ENCODE measurements around the gene RAD51B. TPM values are rescaled to one million over a fixed set of nuclear protein-coding genes. Genes with fewer than 3 reads are reported as not detected.

The RAD51B gene
- total RNA-seq, 1 experiment from 2014 or later = 7.2 TPM

DNA sequence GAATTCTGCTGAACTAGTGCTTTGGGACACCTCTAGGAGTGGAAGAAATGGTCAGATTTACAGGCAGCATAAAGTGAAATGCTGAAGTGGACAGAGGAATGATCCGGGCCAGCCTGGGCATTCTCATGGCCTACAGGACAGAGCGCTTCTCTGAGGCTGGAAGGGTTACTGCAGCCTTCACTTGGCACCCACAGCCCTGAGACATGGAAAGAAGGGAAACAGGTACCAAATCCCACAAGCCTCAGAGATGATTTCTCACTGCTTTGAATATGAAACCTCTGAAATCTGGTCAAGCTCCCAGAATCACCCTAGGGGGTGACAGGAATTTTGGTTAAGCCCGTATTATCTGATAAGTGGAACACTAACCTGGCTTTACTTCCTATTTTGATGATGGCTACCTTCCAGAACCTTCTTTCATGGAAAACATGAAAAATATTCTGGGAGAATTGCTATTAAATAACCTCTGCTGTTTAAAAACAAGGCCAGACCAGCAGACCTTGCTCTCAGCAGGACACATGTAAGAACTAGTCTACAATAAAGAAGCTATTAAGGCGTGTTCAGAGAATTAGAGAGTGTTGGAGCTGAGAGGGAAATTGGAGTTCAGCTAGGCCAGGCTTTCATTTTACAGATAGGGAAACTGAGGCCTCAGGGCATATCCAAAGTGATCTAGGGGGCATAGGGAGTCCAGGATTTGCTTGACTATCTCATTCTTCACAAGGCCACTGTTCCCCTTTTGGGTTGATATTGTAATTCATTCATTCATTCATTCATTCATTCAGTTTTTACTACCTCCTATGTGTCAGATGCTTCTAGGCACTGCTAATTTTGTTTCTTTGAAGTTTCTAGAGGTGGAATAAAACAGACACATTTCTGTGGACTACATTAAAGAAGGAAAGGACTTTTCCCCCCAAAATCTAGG, 691.8 kb downstream of the RAD51B start:
- H3K36me3 ChIP-seq = no peaks in the 10 kb centered on the region
- H3K4me3 ChIP-seq = no peak overlapping the region
- DNase-seq = no peak
- no peaks in the 10 kb centered on the region for H3K9me3 ChIP-seq
- no peaks in the 10 kb centered on the region for H3K27me3 ChIP-seq

DNA sequence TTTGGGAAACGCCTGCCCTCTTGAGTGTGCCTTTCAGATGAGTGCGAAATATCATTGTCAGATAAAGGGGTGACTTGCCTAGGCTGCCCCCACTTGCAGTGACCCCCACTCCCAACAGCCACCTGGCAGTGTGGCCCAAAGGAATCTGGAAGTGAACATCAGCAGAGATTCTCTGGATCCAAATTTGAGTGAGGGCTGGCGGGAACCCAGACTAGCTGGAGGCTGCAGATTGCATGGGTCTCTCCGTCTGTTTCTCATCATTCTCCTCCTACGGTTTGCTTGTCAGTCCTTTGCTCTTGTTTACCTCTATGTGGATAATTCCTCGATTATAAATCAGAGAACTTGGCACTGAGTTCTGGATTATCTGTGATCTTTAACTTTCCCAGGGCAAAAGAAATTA, 692.5 kb downstream of the RAD51B start:
- DNase-seq = no peak
- Histone ChIP-seq H3K9me3 (no peaks in the 10 kb centered on the region), H3K27me3 (no peaks in the 10 kb centered on the region), H3K4me3 (no peak overlapping the region), H3K36me3 (no peaks in the 10 kb centered on the region)

- Histone ChIP-seq H3K27me3 (no peaks in the 10 kb centered on the region), H3K36me3 (no peaks in the 10 kb centered on the region), H3K9me3 (no peaks in the 10 kb centered on the region), H3K4me3 (no peak overlapping the region)
- no peak for DNase-seq
Observed at GRCh38 chr14:68513137-68513536, 693.6 kb downstream of the RAD51B start.

DNA sequence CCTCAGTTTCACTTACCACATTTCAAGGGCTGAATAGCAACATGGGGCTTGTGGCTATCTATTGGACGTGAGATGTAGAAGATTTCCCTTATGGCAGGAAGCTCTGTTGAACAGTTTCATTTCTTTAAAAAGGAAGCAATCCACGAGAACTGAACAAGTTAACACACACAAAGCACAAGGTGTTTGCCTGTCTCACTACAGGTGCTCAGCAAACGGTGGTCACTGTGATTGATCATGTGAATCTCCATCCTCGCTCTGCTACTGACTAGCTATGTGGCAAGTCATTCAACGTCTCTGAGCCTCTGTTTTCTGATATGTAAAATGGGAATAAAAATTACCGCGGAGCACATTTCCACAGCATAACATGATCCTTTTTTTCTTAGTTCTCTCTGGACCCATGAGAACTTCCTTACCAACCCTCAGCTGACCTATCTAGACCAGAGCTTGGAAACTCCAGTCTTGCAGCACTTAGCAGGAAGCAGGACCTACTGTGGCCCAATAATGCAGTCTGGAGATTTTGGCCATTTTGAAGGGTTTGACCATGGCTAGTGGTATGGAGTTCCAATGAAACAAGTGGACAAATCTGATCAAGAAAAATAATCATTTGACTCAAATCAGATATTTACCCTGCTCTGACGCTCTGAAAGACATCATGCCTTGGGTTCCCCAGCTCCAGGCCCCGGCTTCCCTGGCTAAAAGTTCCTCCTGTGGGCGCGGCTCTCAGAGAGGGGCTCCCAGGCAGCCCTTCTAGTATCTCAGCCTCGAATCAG, 694.4 kb downstream of the RAD51B start:
- H3K36me3 ChIP-seq = no peaks in the 10 kb centered on the region
- H3K27me3 ChIP-seq = no peaks in the 10 kb centered on the region
- no peak for DNase-seq
- H3K9me3 ChIP-seq = no peaks in the 10 kb centered on the region
- H3K4me3 ChIP-seq = no peak overlapping the region

GRCh38 chr14:68514608-68515194, 695.1 kb downstream of the RAD51B start:
- Histone ChIP-seq H3K36me3 (no peaks in the 10 kb centered on the region), H3K27me3 (no peaks in the 10 kb centered on the region), H3K4me3 (no peak overlapping the region), H3K9me3 (no peaks in the 10 kb centered on the region)
- DNase-seq = no peak

DNA sequence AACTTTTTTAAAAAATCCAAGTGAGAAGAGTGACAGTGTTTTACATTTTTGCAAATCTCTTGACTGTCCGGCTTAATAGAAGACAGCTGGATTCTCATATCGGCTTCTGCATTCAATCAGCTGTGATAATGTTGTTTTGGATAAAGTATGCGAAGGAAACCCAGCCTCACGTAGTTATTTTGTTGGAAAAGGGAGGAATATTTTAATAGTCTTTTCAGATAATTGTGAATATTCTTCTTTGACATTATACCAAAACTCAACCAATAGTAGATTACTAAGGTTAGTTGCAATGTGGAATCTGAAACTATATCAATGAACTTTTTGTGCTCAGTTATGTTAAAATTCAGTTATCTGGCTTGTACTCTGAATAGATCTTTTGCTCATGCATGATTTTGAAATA, 696.8 kb downstream of the RAD51B start:
- DNase-seq = no peak
- H3K36me3 ChIP-seq = no peaks in the 10 kb centered on the region
- no peaks in the 10 kb centered on the region for H3K9me3 ChIP-seq
- H3K4me3 ChIP-seq = no peak overlapping the region
- no peaks in the 10 kb centered on the region for H3K27me3 ChIP-seq

- DNase-seq = no peak
- Histone ChIP-seq H3K36me3 (no peaks in the 10 kb centered on the region), H3K9me3 (no peaks in the 10 kb centered on the region), H3K27me3 (no peaks in the 10 kb centered on the region), H3K4me3 (no peak overlapping the region)
Observed at GRCh38 chr14:68518166-68518565, 698.6 kb downstream of the RAD51B start.

DNA sequence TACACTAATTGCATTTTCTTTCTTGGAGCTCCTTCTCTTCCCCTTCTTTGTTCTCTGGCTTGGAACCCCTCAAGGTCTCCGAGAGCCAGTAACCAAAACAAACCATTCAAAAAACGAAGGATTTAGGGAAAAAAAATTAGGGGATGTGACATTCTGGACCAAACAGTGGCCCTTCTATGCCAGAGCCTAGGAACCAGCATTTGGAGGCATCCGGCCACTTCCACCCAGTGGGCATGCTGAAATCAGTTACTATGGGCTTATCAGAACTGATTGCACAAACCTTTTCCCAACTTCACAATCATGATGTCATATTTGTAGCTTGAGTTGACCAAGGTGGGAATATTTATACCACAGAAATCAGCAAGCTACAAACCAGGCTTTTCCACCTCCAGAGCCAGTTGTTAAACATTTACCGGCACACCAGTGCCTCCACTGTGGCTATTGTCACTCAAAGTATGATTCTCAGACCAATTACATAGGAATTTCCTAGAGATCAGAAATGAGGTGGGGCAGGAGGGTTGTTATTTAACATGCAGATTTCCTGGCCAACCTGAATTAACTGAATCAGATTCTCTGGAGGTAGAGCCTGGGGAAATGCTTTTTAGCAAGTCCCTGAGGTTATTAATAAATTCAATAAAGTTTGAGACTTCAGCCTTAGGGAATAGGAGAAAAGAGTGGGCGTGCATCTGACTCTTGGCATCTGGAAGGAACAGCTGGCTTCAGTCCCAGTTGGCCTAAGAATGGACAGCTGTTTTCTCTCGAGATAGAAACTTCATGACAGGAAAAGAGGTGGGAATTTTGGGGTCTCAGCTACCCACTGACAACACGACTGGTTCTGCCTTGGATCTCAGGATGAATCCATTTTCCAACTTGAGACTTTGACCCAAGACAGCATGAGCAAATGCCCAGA, 699.4 kb downstream of the RAD51B start:
- Histone ChIP-seq H3K4me3 (no peak overlapping the region), H3K36me3 (no peaks in the 10 kb centered on the region), H3K27me3 (no peaks in the 10 kb centered on the region), H3K9me3 (no peaks in the 10 kb centered on the region)
- DNase-seq = no peak

DNA sequence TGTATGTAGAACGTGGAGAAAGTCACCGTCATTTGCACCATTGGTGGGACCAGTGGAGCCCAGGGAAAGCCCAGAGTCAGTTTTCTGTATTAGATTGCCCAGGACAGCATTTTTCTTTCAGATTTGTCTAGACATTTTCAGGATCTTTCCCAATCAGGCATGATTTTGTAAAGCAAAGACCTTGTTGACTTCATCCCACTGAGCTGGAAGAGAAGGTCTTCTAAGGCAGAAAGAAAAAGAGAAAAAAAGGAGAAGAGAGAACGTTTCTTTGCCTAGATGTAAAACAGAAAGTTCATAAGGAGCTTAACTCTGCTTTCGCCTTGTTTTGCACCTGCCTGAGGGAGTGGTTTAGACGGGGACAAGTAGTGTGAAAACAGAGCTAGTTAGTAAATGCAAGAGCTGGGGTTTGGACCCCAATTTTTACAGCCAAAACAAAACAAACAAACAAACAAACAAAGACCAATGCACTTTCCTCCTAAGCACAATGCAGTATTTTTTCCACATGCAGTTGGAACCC, 700.1 kb downstream of the RAD51B start:
- Histone ChIP-seq H3K36me3 (no peaks in the 10 kb centered on the region), H3K4me3 (no peak overlapping the region), H3K9me3 (no peaks in the 10 kb centered on the region), H3K27me3 (no peaks in the 10 kb centered on the region)
- no peak for DNase-seq

- H3K36me3 ChIP-seq = no peaks in the 10 kb centered on the region
- DNase-seq = no peak
- no peaks in the 10 kb centered on the region for H3K27me3 ChIP-seq
- H3K4me3 ChIP-seq = no peak overlapping the region
- H3K9me3 ChIP-seq = no peaks in the 10 kb centered on the region
Observed at GRCh38 chr14:68520637-68521556, 701.3 kb downstream of the RAD51B start.

DNA sequence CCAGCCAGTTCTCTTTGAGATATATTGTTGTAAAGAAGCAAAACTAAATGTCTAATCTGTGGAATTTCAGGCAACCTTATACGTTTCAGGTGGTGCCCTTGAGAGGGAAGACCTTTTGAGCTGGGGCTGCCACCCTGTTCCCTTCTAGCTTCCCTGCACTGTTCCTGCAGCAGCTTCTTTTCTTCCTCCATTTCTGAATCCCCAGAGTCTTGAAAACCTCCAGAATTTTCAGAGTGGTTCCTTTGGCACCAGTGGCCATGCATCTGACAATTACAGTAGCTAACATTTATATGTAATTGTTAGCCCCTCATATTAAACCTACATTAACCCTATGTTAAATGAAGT, 702.0 kb downstream of the RAD51B start:
- Histone ChIP-seq H3K9me3 (no peaks in the 10 kb centered on the region), H3K27me3 (no peaks in the 10 kb centered on the region)

GRCh38 chr14:68521961-68522509, 702.5 kb downstream of the RAD51B start:
- DNase-seq = no peak
- H3K9me3 ChIP-seq = no peaks in the 10 kb centered on the region
- H3K4me3 ChIP-seq = no peak overlapping the region
- no peaks in the 10 kb centered on the region for H3K27me3 ChIP-seq
- H3K36me3 ChIP-seq = no peaks in the 10 kb centered on the region

More for the DNA sequence above, 702.0 kb downstream of the RAD51B start:
- Histone ChIP-seq H3K36me3 (no peaks in the 10 kb centered on the region), H3K4me3 (no peak overlapping the region)
- no peak for DNase-seq

- H3K36me3 ChIP-seq = no peaks in the 10 kb centered on the region
Observed at GRCh38 chr14:68522510-68523325, 703.1 kb downstream of the RAD51B start.

GRCh38 chr14:68523326-68523610, 703.7 kb downstream of the RAD51B start:
- H3K9me3 ChIP-seq = no peaks in the 10 kb centered on the region
- no peaks in the 10 kb centered on the region for H3K36me3 ChIP-seq
- no peak for DNase-seq
- no peak overlapping the region for H3K4me3 ChIP-seq
- H3K27me3 ChIP-seq = no peaks in the 10 kb centered on the region

More at GRCh38 chr14:68522510-68523325, 703.1 kb downstream of the RAD51B start:
- Histone ChIP-seq H3K9me3 (no peaks in the 10 kb centered on the region), H3K4me3 (no peak overlapping the region), H3K27me3 (no peaks in the 10 kb centered on the region)
- no peak for DNase-seq

Measured in MG63 (cell line).